Progenitor cell of endocrine pancreas (in vitro differentiated cells): ENCODE results near the gene IZUMO3. TPM values are rescaled to one million over a fixed set of nuclear protein-coding genes. Genes with fewer than 3 reads are reported as not detected.

Source experiments
- DNase-seq: peaks from one replicate; pipeline ENCODE4 v3.0.0; 2021; ENCODE audit warnings: low spot score; ENCODE audit not compliant: unreplicated experiment
- H3K27ac Mint-ChIP-seq: 2 replicates; pipeline ENCODE4 v1.8.0; 2021; ENCODE audit warnings: mild to moderate bottlenecking, moderate library complexity, mixed read lengths
- H3K27me3 Mint-ChIP-seq: 2 replicates; pipeline ENCODE4 v1.8.0; 2021; ENCODE audit warnings: mixed read lengths
- H3K36me3 Mint-ChIP-seq: 2 replicates; pipeline ENCODE4 v1.8.0; 2022; ENCODE audit warnings: mixed read lengths; ENCODE audit not compliant: insufficient read depth
- H3K4me1 Mint-ChIP-seq: 2 replicates; pipeline ENCODE4 v1.8.0; 2021; ENCODE audit warnings: low read depth, mixed read lengths
- H3K4me3 Mint-ChIP-seq: 2 replicates; pipeline ENCODE4 v1.8.0; 2021; ENCODE audit warnings: low read depth, mild to moderate bottlenecking, moderate library complexity, mixed read lengths
- H3K9me3 Mint-ChIP-seq: 2 replicates; pipeline ENCODE4 v1.8.0; 2021; ENCODE audit warnings: low read depth, mixed read lengths
- CTCF ChIP-seq: fragments of 200-600 bp; sonication (generic); IDR thresholded peaks from one replicate; pipeline ENCODE4 v1.5.0; 2021; ENCODE audit warnings: antibody characterized with exemption, mild to moderate bottlenecking; ENCODE audit not compliant: unreplicated experiment
- total RNA-seq: library from RNA; stranded (reverse); gene quantifications from 2 replicates; pipeline ENCODE4 v1.2.1, GENCODE V29; 2021

Gene IZUMO3
- total RNA-seq, 1 donor from 2014 or later = not detected

- DNase-seq = no peak
- Mint-ChIP-seq H3K4me1 (no peaks in the 10 kb centered on the region), H3K4me3 (no peak overlapping the region), H3K27me3 (no peaks in the 10 kb centered on the region), H3K9me3 (no peaks in the 10 kb centered on the region), H3K36me3 (no peaks in the 10 kb centered on the region), H3K27ac (no peak overlapping the region)
- no peak for TF ChIP-seq CTCF
These were observed 7.0 kb upstream of the IZUMO3 start for GRCh38 chr9:24552526-24553182.

- no peaks in the 10 kb centered on the region for H3K4me1 Mint-ChIP-seq
- DNase-seq = no peak
- no peaks in the 10 kb centered on the region for H3K27me3 Mint-ChIP-seq
- no peak overlapping the region for H3K4me3 Mint-ChIP-seq
- H3K9me3 Mint-ChIP-seq = no peaks in the 10 kb centered on the region
- no peak for TF ChIP-seq CTCF
- no peak overlapping the region for H3K27ac Mint-ChIP-seq
- no peaks in the 10 kb centered on the region for H3K36me3 Mint-ChIP-seq
These were observed 412 bp downstream of the IZUMO3 start for GRCh38 chr9:24545285-24545684.

GRCh38 chr9:24518545-24518944 is 27.2 kb downstream of the IZUMO3 start:
- no peak for DNase-seq
- Mint-ChIP-seq H3K9me3 (no peaks in the 10 kb centered on the region), H3K27ac (no peak overlapping the region), H3K36me3 (no peaks in the 10 kb centered on the region), H3K27me3 (peaks cover 4% of the 10 kb centered on the region), H3K4me3 (no peak overlapping the region), H3K4me1 (peaks cover 23% of the 10 kb centered on the region)
- no peak for TF ChIP-seq CTCF

- H3K27me3 Mint-ChIP-seq = no peaks in the 10 kb centered on the region
- no peaks in the 10 kb centered on the region for H3K9me3 Mint-ChIP-seq
- H3K4me1 Mint-ChIP-seq = peaks cover 16% of the 10 kb centered on the region
- H3K36me3 Mint-ChIP-seq = no peaks in the 10 kb centered on the region
- no peak for TF ChIP-seq CTCF
- no peak overlapping the region for H3K27ac Mint-ChIP-seq
- no peak overlapping the region for H3K4me3 Mint-ChIP-seq
- no peak for DNase-seq
These were observed 29.2 kb downstream of the IZUMO3 start for GRCh38 chr9:24516463-24516862.

- no peak overlapping the region for H3K4me3 Mint-ChIP-seq
- peaks cover 3% of the 10 kb centered on the region for H3K36me3 Mint-ChIP-seq
- no peaks in the 10 kb centered on the region for H3K27me3 Mint-ChIP-seq
- H3K27ac Mint-ChIP-seq = no peak overlapping the region
- TF ChIP-seq CTCF = no peak
- no peaks in the 10 kb centered on the region for H3K4me1 Mint-ChIP-seq
- DNase-seq = no peak
- H3K9me3 Mint-ChIP-seq = peaks cover 18% of the 10 kb centered on the region
These were observed 35.8 kb downstream of the IZUMO3 start for GRCh38 chr9:24509850-24510249.
